ENCODE results near the gene DUSP10. TPM values are rescaled to one million over a fixed set of nuclear protein-coding genes. Genes with fewer than 3 reads are reported as not detected.
A peak's percentile ranks its signal among the peaks of the same experiment; 100 is the strongest.

DUSP10 gene
- total RNA-seq, 1 donor: 62.2 TPM

GRCh38 chr1:221774054-221774842 lies 32.4 kb upstream of the DUSP10 start:
- Histone ChIP-seq H3K4me2 (ENCODE audit: insufficient read depth, low read length) (no peak overlapping the region), H2AFZ (ENCODE audit: low read length) (no peak overlapping the region)
- TF ChIP-seq CTCF (IDR thresholded peaks at IDR 0.05; ENCODE audit: extremely low read depth, low read depth, low read length): no peak

GRCh38 chr1:221773383-221773782 lies 31.5 kb upstream of the DUSP10 start:
- no peaks in the 10 kb centered on the region for H3K4me1 ChIP-seq (ENCODE audit: insufficient read depth, low read length)
- no peaks in the 10 kb centered on the region for H3K36me3 ChIP-seq (ENCODE audit: insufficient read depth, low read length)
- H3K4me3 ChIP-seq (ENCODE audit: insufficient read depth, low read length): no peak overlapping the region
- no peaks in the 10 kb centered on the region for H3K79me2 ChIP-seq (ENCODE audit: insufficient read depth, low read length)
- no peak for DNase-seq (ENCODE audit: insufficient read length, low spot score, missing footprints)
- H3K27me3 ChIP-seq (ENCODE audit: insufficient read depth, low read length): no peaks in the 10 kb centered on the region
- H2AFZ ChIP-seq (ENCODE audit: low read length): no peak overlapping the region
- H4K20me1 ChIP-seq (ENCODE audit: insufficient read depth, low read length): no peaks in the 10 kb centered on the region
- no peak overlapping the region for H3K27ac ChIP-seq (ENCODE audit: low read depth, low read length)
- H3K9me3 ChIP-seq (ENCODE audit: low read depth, low read length): no peaks in the 10 kb centered on the region
- no peak for TF ChIP-seq CTCF (IDR thresholded peaks at IDR 0.05; ENCODE audit: extremely low read depth, low read depth, low read length)
- H3K4me2 ChIP-seq (ENCODE audit: insufficient read depth, low read length): no peak overlapping the region

More at GRCh38 chr1:221774054-221774842, 32.4 kb upstream of the DUSP10 start:
- H3K4me1 ChIP-seq (ENCODE audit: insufficient read depth, low read length): no peaks in the 10 kb centered on the region
- no peaks in the 10 kb centered on the region for H3K36me3 ChIP-seq (ENCODE audit: insufficient read depth, low read length)
- no peak overlapping the region for H3K27ac ChIP-seq (ENCODE audit: low read depth, low read length)
- no peaks in the 10 kb centered on the region for H3K27me3 ChIP-seq (ENCODE audit: insufficient read depth, low read length)
- no peaks in the 10 kb centered on the region for H3K9me3 ChIP-seq (ENCODE audit: low read depth, low read length)
- H4K20me1 ChIP-seq (ENCODE audit: insufficient read depth, low read length): no peaks in the 10 kb centered on the region
- H3K4me3 ChIP-seq (ENCODE audit: insufficient read depth, low read length): no peak overlapping the region
- no peaks in the 10 kb centered on the region for H3K79me2 ChIP-seq (ENCODE audit: insufficient read depth, low read length)
- no peak for DNase-seq (ENCODE audit: insufficient read length, low spot score, missing footprints)

GRCh38 chr1:221772117-221772516 lies 30.2 kb upstream of the DUSP10 start:
- Histone ChIP-seq H4K20me1 (ENCODE audit: insufficient read depth, low read length) (no peaks in the 10 kb centered on the region), H3K4me3 (ENCODE audit: insufficient read depth, low read length) (no peak overlapping the region), H3K27me3 (ENCODE audit: insufficient read depth, low read length) (no peaks in the 10 kb centered on the region), H3K36me3 (ENCODE audit: insufficient read depth, low read length) (no peaks in the 10 kb centered on the region), H3K27ac (ENCODE audit: low read depth, low read length) (no peak overlapping the region), H3K4me1 (ENCODE audit: insufficient read depth, low read length) (no peaks in the 10 kb centered on the region), H2AFZ (ENCODE audit: low read length) (peak overlapping the region; percentile 15), H3K79me2 (ENCODE audit: insufficient read depth, low read length) (no peaks in the 10 kb centered on the region), H3K9me3 (ENCODE audit: low read depth, low read length) (no peaks in the 10 kb centered on the region), H3K4me2 (ENCODE audit: insufficient read depth, low read length) (no peak overlapping the region)
- no peak for DNase-seq (ENCODE audit: insufficient read length, low spot score, missing footprints)
- no peak for TF ChIP-seq CTCF (IDR thresholded peaks at IDR 0.05; ENCODE audit: extremely low read depth, low read depth, low read length)

GRCh38 chr1:221768444-221769066 lies 26.7 kb upstream of the DUSP10 start:
- no peaks in the 10 kb centered on the region for H3K27me3 ChIP-seq (ENCODE audit: insufficient read depth, low read length)
- H3K4me3 ChIP-seq (ENCODE audit: insufficient read depth, low read length): no peak overlapping the region
- no peak for DNase-seq (ENCODE audit: insufficient read length, low spot score, missing footprints)
- no peaks in the 10 kb centered on the region for H4K20me1 ChIP-seq (ENCODE audit: insufficient read depth, low read length)
- H3K4me2 ChIP-seq (ENCODE audit: insufficient read depth, low read length): no peak overlapping the region
- no peaks in the 10 kb centered on the region for H3K4me1 ChIP-seq (ENCODE audit: insufficient read depth, low read length)
- peak overlapping the region; percentile 22 for H2AFZ ChIP-seq (ENCODE audit: low read length)
- no peaks in the 10 kb centered on the region for H3K9me3 ChIP-seq (ENCODE audit: low read depth, low read length)
- TF ChIP-seq CTCF (IDR thresholded peaks at IDR 0.05; ENCODE audit: extremely low read depth, low read depth, low read length): no peak
- H3K36me3 ChIP-seq (ENCODE audit: insufficient read depth, low read length): no peaks in the 10 kb centered on the region
- no peaks in the 10 kb centered on the region for H3K79me2 ChIP-seq (ENCODE audit: insufficient read depth, low read length)
- no peak overlapping the region for H3K27ac ChIP-seq (ENCODE audit: low read depth, low read length)

Measured in osteoblast (primary cell).